AG08396 (cell line): ENCODE measurements around the gene CHST2.

ENCODE experiments used
- DNase-seq: peaks from one replicate; pipeline ENCODE4 v3.0.0; 2012; ENCODE audit warnings: low spot score, mixed read lengths

The CHST2 gene

DNA sequence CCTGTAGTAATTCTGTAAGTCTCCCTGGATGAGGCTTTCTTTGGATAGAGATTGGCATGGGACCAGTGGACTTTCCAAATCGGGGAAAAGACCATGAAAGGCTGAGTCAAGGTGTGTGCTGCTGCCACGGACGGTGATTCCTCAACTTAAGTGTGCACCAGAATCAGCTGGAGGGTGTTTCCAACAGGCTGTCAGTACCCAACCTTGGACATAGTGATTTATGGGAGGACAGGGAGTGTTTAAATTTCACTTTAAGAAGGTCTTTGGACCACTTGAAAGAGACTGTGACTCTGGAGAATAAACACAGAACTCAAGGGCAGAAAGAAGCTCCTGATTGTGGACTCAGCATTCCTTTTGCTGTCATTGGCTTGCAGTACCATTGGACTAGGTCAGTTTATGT is 20.4 kb upstream of the CHST2 start:
- no peak for DNase-seq

- no peak for DNase-seq
Observed at GRCh38 chr3:143099690-143100089, 19.9 kb upstream of the CHST2 start.

DNA sequence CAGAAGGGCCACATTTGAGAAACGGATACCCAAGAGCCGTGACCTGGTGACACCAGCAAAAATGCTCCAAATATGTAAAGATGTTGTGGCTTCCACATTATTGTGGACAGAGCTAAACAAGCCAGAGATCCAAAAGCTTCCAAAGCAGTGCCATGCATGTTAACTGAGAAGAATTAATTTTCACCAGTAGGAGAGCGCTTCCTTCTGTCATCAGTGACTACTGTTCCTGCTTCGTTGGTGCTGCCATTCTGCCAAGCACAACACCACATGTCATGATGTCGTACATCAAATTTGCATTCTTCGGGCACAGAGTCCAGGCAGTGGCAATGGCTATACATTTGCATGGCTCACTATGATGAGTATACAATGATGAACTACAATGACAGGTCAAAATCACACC is 19.1 kb upstream of the CHST2 start:
- DNase-seq = no peak

DNA sequence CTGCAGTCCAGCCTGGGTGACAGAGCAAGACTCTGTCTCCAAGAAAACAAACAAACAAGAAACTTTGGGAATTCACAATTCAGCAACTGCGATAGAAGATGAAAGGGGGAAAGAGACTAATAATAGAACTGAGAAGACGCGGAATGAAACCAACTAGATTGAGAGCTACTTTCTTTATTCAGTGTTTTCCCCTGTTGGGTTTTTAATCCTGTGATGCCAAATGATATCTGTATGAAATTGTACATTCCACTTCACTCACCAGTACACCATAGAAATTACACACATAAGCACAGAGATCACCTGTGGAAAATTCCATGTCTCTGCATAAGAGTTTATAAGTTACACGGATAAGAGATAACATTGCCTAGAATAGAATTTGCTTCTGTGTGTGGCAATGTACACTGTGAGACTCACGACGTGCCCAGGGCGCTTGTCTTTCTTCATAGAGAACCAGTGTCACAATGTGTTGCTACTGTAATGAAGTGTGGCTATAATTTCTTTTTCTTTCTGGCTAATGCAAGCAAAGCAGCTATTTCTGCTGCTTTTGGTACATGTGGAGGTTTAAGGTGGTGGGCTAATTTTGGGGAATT is 17.7 kb upstream of the CHST2 start:
- DNase-seq = no peak

DNA sequence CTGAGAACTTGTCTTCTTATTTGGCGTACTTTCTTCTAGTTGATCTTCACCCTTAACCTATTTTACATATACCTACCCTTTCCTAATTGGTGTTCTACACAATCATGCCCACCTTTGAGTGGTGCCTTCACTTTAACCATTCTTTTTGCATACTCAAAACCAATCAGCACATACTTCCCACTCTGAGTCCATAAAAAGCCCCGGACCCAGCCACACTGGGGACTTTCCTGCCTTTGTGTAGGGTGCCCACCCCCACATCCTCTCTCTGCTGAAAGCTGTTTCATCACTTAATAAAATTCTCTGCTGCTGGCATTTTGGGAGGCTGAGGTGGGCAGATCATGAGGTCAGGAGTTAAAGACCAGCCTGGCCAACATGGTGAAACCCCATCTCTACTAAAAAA is 15.9 kb upstream of the CHST2 start:
- no peak for DNase-seq

GRCh38 chr3:143105170-143105569 is 14.4 kb upstream of the CHST2 start:
- no peak for DNase-seq

DNA sequence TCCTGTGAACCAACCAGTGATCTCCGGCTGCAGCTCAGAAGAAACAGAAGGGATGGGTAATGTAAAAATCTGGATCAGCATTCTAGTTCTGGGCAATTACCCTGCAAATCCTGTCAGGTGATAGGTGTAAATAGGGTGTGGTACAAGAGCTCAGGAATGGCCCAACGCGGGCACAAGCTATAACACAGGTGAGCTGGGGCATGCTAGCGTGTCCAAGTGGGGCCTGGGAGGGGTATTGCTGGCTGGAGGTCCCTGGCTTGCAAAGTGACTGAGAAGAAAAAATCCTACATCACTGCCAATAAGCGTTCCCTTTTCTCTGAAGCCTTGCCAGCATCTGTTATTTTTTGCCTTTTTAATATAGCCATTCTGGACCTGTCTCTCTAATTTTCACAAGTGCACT is 9.7 kb upstream of the CHST2 start:
- DNase-seq = no peak

DNA sequence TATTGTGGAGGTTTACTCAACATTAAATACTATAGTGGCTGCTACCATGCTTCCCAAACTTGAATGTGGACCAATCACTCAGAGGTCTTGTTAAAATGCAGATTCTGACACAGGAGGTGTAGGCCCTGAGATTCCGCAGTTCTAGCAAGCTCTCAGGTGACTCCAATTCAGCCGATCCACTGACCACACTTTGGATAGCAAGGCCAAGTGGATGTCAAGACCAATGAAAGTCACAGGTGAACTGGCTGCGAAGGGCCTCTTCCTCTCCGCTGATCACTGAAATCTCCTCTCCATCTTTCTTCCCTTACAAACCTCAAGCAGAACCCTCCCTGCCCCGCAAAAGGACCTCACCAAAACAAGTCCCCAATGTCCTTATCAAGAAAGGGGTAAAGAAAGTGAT is 9.2 kb upstream of the CHST2 start:
- no peak for DNase-seq

- DNase-seq = no peak
Observed at GRCh38 chr3:143118630-143119008, 952 bp upstream of the CHST2 start.

GRCh38 chr3:143119974-143120715 is 574 bp downstream of the CHST2 start:
- peak; percentile 60 for DNase-seq

DNA sequence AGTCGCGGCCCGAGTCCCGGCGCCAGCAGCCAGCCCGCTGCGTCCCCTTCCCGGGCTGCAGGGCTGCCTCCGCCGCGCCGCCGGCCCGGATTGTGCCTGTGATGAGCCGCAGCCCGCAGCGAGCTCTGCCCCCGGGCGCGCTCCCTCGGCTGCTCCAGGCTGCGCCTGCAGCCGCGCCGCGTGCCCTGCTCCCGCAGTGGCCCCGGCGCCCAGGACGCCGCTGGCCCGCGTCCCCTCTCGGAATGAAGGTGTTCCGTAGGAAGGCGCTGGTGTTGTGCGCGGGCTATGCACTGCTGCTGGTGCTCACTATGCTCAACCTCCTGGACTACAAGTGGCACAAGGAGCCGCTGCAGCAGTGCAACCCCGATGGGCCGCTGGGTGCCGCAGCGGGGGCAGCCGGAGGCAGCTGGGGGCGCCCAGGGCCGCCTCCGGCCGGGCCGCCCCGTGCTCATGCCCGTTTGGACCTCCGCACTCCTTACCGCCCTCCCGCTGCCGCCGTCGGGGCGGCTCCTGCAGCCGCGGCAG is 1.2 kb downstream of the CHST2 start:
- peak; percentile 64 for DNase-seq

DNA sequence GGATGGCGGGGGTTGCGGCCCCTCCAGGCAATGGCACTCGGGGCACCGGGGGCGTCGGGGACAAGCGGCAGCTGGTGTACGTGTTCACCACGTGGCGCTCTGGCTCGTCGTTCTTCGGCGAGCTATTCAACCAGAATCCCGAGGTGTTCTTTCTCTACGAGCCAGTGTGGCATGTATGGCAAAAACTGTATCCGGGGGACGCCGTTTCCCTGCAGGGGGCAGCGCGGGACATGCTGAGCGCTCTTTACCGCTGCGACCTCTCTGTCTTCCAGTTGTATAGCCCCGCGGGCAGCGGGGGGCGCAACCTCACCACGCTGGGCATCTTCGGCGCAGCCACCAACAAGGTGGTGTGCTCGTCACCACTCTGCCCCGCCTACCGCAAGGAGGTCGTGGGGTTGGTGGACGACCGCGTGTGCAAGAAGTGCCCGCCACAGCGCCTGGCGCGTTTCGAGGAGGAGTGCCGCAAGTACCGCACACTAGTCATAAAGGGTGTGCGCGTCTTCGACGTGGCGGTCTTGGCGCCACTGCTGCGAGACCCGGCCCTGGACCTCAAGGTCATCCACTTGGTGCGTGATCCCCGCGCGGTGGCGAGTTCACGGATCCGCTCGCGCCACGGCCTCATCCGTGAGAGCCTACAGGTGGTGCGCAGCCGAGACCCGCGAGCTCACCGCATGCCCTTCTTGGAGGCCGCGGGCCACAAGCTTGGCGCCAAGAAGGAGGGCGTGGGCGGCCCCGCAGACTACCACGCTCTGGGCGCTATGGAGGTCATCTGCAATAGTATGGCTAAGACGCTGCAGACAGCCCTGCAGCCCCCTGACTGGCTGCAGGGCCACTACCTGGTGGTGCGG is 1.9 kb downstream of the CHST2 start:
- DNase-seq = peak; percentile 73

DNA sequence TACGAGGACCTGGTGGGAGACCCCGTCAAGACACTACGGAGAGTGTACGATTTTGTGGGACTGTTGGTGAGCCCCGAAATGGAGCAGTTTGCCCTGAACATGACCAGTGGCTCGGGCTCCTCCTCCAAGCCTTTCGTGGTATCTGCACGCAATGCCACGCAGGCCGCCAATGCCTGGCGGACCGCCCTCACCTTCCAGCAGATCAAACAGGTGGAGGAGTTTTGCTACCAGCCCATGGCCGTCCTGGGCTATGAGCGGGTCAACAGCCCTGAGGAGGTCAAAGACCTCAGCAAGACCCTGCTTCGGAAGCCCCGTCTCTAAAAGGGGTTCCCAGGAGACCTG is 2.5 kb downstream of the CHST2 start:
- DNase-seq = no peak

GRCh38 chr3:143122608-143123352 is 3.2 kb downstream of the CHST2 start:
- DNase-seq = no peak

DNA sequence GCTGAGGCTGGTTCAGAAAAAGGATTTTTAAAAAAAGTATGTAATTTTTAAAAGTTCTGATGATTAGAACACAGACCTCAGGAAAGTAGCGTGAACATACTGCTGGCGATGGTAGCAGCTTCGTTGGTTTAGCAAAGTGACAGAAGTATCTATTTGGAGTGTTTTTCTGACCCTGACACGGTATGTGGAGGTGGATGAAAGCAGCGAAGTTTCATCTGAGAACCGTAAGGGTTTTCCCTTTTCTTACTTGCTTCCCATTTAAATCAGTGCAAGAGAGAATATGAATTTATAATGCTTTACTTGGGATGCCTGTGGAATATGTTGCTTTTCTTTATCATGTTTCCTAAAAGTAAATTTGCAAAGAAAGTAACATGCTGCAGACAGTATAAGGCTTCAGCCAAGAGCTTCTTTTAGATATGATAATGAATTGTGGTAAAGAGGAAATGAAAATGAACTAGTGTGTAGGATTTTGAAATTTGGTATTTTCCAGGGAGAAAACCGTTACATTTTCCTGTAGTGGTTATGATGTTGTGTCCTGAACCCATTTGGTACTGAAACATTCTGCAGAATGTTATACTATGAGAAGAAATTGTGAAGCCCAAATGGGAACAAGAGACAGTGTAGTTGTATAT is 3.9 kb downstream of the CHST2 start:
- DNase-seq = no peak

DNA sequence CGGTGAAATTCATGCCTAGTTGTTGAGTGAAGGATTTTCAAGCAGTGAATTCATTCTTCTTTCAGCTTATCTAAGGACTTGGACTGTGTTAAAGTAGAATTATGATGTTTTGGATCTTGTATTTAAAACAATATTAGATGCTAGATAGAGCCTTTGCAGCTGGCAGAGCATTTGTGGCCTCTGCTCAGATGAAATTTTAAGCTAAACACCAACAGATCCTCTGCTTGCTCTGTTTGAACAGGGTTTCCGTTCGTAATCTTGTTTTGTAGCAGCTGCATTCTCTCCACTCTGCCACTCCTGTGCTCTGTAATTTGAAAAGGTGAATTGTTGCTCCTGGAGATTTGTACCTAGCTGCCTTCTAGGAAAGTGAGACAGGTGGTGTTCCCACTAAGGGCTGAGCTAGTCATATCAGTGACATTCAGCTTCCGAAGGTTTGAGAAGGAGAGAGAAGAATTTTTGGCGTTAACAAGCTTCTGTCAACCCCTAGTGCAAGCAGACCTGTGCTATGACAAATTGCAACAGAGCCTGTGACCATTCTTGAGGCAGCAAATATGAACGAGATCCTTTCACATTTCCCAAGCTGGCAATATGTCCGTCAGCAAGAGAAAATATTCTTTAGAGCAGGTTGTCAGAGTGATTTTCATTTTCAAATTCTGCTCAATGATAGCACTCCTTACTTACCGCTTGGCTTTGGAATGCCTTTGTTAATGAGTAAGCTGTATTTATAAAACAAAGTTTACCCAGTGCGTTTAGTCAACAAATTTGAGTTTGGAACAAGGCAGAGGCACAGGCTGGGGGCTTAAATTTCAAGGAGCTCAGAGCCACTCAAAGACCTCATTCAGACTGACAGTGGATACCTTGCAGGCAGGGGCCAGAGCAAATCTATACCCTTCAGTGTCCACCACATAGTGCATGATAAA is 5.3 kb downstream of the CHST2 start:
- DNase-seq = no peak

DNA sequence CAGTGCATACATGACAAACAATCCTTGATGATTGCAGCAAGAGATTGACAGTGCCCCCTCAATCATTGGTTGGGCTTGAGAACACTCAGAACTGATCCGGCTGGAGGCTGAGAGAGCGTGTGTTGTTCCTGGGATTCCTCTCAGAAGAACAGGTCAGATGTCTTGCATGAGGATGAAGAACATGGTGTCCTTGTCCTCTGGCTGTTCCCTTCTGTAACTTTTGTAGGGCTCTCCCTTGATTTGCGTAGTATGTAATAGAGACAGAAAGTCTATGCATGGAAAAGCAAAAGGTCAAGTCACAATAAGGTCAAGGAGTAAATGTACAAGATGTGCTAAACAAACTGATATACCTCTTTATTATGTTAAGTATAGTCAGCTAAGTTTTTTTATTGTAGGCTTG is 8.2 kb downstream of the CHST2 start:
- DNase-seq = no peak

DNA sequence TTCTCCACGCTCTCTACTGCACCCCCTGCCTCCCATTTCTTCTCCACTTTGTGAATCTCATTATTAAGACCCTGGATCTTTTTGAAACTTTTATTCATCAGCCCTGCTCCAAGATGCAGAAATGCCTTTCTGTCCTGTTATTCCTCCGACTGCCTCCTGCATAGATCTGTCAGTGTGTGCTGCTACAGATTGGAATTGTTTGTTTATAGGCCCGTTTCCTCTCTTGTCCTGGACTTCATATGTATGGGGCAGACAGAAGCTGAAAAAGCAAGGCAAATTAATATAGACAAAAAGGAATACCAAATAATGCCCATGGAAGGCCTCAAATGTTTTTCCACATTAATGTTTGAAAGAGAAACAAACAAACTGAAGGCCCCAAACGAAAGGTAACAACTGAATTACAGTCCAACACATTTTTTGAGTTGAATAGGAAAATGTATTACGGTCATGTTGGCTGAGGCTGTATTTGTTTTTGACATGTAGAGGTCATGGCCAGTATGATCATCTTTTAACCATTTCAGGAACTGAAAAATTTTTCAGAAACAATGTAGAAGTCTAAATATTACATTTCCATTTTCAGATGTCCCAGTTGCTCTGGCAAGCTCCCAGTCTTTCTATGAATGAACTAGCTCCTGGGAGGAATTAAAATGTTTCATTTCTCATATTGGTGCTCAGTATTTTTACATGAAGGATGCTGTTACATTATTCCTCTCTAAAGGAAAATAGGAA is 8.8 kb downstream of the CHST2 start:
- DNase-seq = no peak

DNA sequence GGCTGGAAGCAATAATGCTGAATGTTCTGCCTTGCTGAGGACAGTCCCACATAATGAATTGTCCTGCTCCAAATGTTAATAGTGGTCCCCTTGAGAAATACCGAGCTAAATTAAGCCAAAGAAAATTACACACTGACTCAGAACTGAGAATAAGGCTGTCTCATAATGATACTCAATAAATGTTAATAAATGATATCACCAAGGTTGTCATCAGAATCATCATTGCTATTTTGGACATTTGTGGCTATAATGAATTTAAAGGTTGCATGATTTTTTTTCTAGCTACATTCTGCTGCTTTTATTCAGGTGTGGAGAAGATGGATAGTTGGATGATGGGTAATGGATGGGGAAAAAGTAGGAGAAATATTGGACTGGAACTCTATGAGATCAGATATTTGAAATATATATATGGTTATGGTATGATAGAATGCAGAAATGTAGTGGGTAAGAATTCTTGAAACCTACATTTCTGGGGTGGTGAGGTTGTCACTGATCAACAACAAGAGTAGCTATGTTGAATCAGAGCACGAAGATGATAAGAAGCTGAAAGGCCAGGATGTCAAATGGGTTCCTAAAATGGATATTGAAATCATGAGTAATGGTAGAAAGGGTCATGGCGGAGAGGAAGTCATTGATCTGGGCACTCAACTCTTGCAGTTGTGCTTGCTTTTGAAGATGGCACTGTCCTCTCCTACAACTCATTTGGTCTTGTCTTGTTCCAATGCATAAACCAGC is 12.8 kb downstream of the CHST2 start:
- no peak for DNase-seq
